ENCODE results near the gene MMD. TPM values are rescaled to one million over a fixed set of nuclear protein-coding genes. Genes with fewer than 3 reads are reported as not detected.
"Not testable (repeated sequence)": the region's sequence is repeated elsewhere in the genome, so short reads cannot be mapped to it uniquely, and the experiment has no call there.

The MMD gene
- total RNA-seq, 4 donors from 2014 or later: 18.0 to 37.9 (median 29.1) TPM

DNA sequence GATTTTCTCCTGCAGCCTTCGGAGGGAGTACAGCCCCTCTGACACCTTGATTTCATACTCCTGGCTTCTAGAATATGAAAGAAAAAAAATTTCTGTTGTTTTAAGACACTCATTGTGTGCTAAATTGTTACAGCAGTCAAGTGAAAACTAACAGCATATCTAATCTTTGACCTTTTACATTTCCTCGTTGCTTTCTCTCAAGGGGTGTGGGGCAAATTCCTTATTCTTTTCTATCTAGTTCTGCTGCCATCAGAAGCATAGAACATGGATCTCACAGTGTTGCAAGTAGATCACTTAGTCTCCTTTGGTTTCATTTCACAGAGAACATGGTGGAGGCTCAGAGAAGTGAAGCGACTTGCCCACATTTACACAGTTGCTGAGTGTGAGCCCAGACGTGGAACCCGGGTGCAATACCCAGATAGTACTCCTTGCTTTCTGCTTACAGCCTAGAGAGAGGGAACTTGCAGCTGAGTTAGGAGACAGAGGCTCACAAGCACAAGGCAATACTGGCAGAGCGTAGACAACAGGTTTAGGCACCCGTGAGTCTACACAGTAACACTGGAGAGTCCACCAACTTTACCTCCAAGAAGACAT lies 28.7 kb upstream of the MMD start:
- TF ChIP-seq POLR2A (IDR thresholded peaks at IDR 0.05) (no peak), POLR2AphosphoS5 (IDR thresholded peaks at IDR 0.05) (no peak), EP300 (IDR thresholded peaks at IDR 0.05) (no peak)
- TF ChIP-seq, protein P1, sequence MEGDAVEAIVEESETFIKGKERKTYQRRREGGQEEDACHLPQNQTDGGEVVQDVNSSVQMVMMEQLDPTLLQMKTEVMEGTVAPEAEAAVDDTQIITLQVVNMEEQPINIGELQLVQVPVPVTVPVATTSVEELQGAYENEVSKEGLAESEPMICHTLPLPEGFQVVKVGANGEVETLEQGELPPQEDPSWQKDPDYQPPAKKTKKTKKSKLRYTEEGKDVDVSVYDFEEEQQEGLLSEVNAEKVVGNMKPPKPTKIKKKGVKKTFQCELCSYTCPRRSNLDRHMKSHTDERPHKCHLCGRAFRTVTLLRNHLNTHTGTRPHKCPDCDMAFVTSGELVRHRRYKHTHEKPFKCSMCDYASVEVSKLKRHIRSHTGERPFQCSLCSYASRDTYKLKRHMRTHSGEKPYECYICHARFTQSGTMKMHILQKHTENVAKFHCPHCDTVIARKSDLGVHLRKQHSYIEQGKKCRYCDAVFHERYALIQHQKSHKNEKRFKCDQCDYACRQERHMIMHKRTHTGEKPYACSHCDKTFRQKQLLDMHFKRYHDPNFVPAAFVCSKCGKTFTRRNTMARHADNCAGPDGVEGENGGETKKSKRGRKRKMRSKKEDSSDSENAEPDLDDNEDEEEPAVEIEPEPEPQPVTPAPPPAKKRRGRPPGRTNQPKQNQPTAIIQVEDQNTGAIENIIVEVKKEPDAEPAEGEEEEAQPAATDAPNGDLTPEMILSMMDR (IDR thresholded peaks at IDR 0.05): no peak
- ATAC-seq: no peak
- peaks cover 10 to 75% (median 22%) of the 10 kb centered on the region in 3 donors for H3K4me1 ChIP-seq

GRCh38 chr17:55448681-55449080 lies 27.0 kb upstream of the MMD start:
- ATAC-seq: no peak
- peak overlapping the region in 2 of 4 donors; percentile 14 to 92 for H3K27ac ChIP-seq
- WGBS, 2 donors (ENCODE audit: low coverage in 1 of 2): 42 to 65% methylated on average over 4 of the region's 4 CpGs
- no peaks in the 10 kb centered on the region for H3K36me3 ChIP-seq
- no peaks in the 10 kb centered on the region for H3K27me3 ChIP-seq
- H3K4me1 ChIP-seq: peaks cover 19 to 79% (median 22%) of the 10 kb centered on the region in 3 donors
- no peak overlapping the region for H3K4me3 ChIP-seq
- H3K9me3 ChIP-seq: no peaks in the 10 kb centered on the region
- TF ChIP-seq, protein P1 (IDR thresholded peaks at IDR 0.05): no peak
- TF ChIP-seq EP300 (IDR thresholded peaks at IDR 0.05) (no peak), POLR2A (IDR thresholded peaks at IDR 0.05) (no peak), POLR2AphosphoS5 (IDR thresholded peaks at IDR 0.05) (no peak)

More for the DNA sequence above, 28.7 kb upstream of the MMD start:
- 79 to 87% methylated on average over 4 to 6 of the region's 7 CpGs for WGBS, 2 donors (ENCODE audit: low coverage in 1 of 2)
- Histone ChIP-seq H3K27ac (peak overlapping the region in 2 of 4 donors; percentile 77 to 82), H3K36me3 (no peaks in the 10 kb centered on the region), H3K9me3 (no peaks in the 10 kb centered on the region), H3K4me3 (no peak overlapping the region), H3K27me3 (no peaks in the 10 kb centered on the region)

DNA sequence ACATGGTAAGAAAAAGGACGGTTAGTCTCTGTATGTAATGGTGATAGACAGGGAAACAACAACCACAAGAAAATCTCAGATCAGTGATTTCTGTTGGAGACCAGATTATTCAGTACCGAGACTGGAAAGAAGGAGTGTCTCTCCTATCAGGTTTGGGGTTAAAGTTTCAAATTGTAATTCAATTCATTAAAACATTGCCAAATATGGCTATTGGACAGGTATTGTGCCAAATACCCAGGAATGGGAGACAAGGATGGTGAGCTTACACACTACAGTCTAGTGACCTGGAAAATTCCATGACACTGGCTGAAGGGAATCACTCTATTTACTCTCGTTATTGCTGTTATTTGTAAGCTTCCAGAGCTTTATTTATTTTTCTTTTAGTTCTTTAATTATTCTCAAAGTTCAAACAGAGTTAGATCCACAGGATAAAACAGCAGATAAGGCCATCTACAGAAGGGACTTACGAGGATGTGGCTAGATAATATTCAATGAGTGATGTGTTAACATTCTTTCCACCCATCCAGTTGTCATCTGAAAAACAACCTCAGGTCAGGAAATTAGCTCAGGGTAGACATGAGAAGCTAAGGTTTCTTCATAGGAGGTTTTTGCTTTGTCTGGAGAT lies 25.1 kb upstream of the MMD start:
- Histone ChIP-seq H3K9me3 (no peaks in the 10 kb centered on the region), H3K36me3 (no peaks in the 10 kb centered on the region), H3K27ac (peak overlapping the region; percentile 67 to 92 (median 88)), H3K4me1 (peaks cover 12 to 79% (median 25%) of the 10 kb centered on the region in 3 donors), H3K4me3 (no peak overlapping the region), H3K27me3 (no peaks in the 10 kb centered on the region)
- no peak for TF ChIP-seq EP300 (IDR thresholded peaks at IDR 0.05)
- ATAC-seq: no peak
- 47 to 53% methylated on average over 4 of the region's 4 CpGs for WGBS, 2 donors (ENCODE audit: low coverage in 1 of 2)

DNA sequence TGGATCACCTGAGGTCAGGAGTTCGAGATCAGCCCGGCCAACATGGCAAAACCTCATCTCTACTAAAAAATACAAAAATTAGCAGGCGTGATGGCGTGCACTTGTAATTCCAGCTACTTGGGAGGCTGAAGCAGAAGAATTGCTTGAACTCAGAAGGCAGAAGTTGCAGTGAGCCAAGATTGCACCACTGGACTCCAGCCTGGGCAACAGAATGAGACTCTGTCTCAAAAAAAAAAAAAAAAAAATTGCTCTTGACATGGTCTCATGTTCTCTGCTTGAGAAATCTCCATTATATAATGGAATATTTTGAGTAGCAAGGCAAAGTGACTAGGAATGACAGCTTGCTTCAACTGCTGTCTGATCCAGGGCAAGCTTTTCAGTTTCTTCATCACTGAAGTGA lies 24.4 kb upstream of the MMD start:
- not testable (repeated sequence) for H3K27me3 ChIP-seq, H3K9me3 ChIP-seq, H3K4me3 ChIP-seq, H3K36me3 ChIP-seq
- Histone ChIP-seq H3K27ac (peak overlapping the region; percentile 88 to 98 (median 90)), H3K4me1 (peaks cover 8 to 79% (median 25%) of the 10 kb centered on the region in 3 donors)
- peak; percentile 57 for ATAC-seq
- 67 to 83% methylated on average over 3 of the region's 4 CpGs for WGBS, 2 donors (ENCODE audit: low coverage in 1 of 2)

DNA sequence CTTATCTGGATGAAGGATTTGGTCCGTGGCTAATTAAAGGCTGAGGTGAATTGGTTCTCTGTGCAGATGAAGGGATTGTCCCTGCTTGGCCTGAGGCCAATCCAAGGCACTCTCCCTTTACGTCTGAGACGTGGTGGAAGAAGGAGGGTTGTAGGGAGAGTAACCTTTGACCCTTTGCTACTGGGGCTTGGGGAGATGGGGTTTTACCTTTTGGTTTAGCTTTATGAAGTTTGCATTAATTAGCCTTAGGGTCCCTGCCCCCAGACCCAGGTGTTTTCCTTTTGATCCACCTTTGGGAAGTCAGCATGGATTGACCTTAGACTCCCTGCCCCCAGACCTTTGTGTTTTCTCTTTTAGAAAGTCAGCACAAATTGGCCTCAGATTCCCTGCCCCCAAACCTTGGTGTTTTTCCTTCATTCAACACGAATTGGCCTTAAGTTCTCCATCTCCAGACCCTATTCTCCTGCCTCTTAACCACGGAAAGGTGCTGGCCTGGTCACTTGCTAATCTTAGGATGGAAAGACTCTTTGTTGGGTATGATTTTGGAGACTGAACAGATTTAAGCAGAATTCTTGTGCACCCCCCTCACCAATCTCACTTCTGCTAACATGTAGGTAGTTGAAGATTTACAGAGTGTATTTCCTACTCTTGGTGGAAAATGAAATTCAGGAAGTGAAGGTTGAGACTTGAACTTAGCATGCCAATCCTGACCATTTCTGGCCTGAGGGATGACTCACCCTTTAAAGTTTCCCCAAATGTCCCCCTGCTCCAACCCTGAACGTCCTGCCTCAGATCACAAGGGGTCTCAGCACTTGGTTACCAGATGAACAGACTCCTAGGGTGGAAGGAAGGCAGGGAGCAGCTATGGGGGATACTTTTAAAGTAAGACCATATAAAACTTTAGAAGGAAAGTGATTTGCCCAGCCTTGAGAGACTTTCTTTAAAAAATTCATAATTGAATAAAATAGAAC lies 23.1 kb upstream of the MMD start:
- H3K36me3 ChIP-seq: no peaks in the 10 kb centered on the region
- no peaks in the 10 kb centered on the region for H3K27me3 ChIP-seq
- no peak for ATAC-seq
- TF ChIP-seq, protein P1 (IDR thresholded peaks at IDR 0.05): no peak
- no peak for TF ChIP-seq POLR2A (IDR thresholded peaks at IDR 0.05)
- TF ChIP-seq POLR2AphosphoS5 (IDR thresholded peaks at IDR 0.05): no peak
- no peak for TF ChIP-seq EP300 (IDR thresholded peaks at IDR 0.05)
- H3K4me3 ChIP-seq: no peak overlapping the region
- 36 to 45% methylated on average over 4 to 5 of the region's 6 CpGs for WGBS, 2 donors (ENCODE audit: low coverage in 1 of 2)
- H3K9me3 ChIP-seq: no peaks in the 10 kb centered on the region
- H3K27ac ChIP-seq: peak overlapping the region; percentile 88 to 98 (median 90)
- peaks cover 7 to 82% (median 25%) of the 10 kb centered on the region in 3 donors for H3K4me1 ChIP-seq
